AG09319 (cell line): ENCODE measurements around the gene SLC30A4.

Experiments used
- DNase-seq: peaks from one replicate; pipeline ENCODE4 v3.0.0-alpha.2; 2010; ENCODE audit warnings: low read depth; ENCODE audit errors: extremely low read depth
- TF ChIP-seq, protein P1 (sequence below): IDR thresholded peaks from 2 replicates; pipeline ENCODE4 v1.5.1; 2011; ENCODE audit warnings: low read depth, mild to moderate bottlenecking, inconsistent platforms, low read length, moderate library complexity

The SLC30A4 gene

GRCh38 chr15:45441686-45442085 lies 80.9 kb downstream of the SLC30A4 start:
- TF ChIP-seq, protein P1, sequence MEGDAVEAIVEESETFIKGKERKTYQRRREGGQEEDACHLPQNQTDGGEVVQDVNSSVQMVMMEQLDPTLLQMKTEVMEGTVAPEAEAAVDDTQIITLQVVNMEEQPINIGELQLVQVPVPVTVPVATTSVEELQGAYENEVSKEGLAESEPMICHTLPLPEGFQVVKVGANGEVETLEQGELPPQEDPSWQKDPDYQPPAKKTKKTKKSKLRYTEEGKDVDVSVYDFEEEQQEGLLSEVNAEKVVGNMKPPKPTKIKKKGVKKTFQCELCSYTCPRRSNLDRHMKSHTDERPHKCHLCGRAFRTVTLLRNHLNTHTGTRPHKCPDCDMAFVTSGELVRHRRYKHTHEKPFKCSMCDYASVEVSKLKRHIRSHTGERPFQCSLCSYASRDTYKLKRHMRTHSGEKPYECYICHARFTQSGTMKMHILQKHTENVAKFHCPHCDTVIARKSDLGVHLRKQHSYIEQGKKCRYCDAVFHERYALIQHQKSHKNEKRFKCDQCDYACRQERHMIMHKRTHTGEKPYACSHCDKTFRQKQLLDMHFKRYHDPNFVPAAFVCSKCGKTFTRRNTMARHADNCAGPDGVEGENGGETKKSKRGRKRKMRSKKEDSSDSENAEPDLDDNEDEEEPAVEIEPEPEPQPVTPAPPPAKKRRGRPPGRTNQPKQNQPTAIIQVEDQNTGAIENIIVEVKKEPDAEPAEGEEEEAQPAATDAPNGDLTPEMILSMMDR: no peak
- no peak for DNase-seq

- TF ChIP-seq, protein P1: no peak
- no peak for DNase-seq
Measured at GRCh38 chr15:45441036-45441435, 81.5 kb downstream of the SLC30A4 start.

GRCh38 chr15:45439521-45440260 lies 82.9 kb downstream of the SLC30A4 start:
- no peak for DNase-seq
- TF ChIP-seq, protein P1: no peak

GRCh38 chr15:45435124-45435903 lies 87.2 kb downstream of the SLC30A4 start:
- TF ChIP-seq, protein P1: no peak

GRCh38 chr15:45434078-45434567 lies 88.4 kb downstream of the SLC30A4 start:
- TF ChIP-seq, protein P1: no peak
- no peak for DNase-seq

More at GRCh38 chr15:45435124-45435903, 87.2 kb downstream of the SLC30A4 start:
- no peak for DNase-seq

GRCh38 chr15:45431511-45431910 lies 91.0 kb downstream of the SLC30A4 start:
- TF ChIP-seq, protein P1: no peak
- no peak for DNase-seq
